GM18508 (cell line): Measurements from ENCODE around the gene PPP3CB.

Experiments used
- ATAC-seq: cut with Tn5 transposase; IDR thresholded peaks from one replicate; pipeline ENCODE4 v1.9.1; 2021; ENCODE audit warnings: moderate number of reproducible peaks; ENCODE audit not compliant: insufficient read depth, unreplicated experiment

PPP3CB gene

GRCh38 chr10:73495884-73496674 lies at the start of gene PPP3CB:
PPP3CB (minus strand) TSS chr10:73496024; CDS start chr10:73495889, 135 bp downstream.
- peak; percentile 23 for ATAC-seq

- no peak for ATAC-seq
These were observed 49.5 kb upstream of the PPP3CB start for GRCh38 chr10:73545357-73545756.

- no peak for ATAC-seq
These were observed 41.9 kb upstream of the PPP3CB start for GRCh38 chr10:73537709-73538108.

- no peak for ATAC-seq
These were observed 41.5 kb upstream of the PPP3CB start for GRCh38 chr10:73537288-73537687.

- ATAC-seq = no peak
These were observed 39.0 kb upstream of the PPP3CB start for GRCh38 chr10:73534857-73535256.

GRCh38 chr10:73529089-73529832 lies 33.4 kb upstream of the PPP3CB start:
- no peak for ATAC-seq

GRCh38 chr10:73522263-73522662 lies 26.4 kb upstream of the PPP3CB start:
- no peak for ATAC-seq

GRCh38 chr10:73519336-73519735 lies 23.5 kb upstream of the PPP3CB start:
- no peak for ATAC-seq

GRCh38 chr10:73517166-73517888 lies 21.5 kb upstream of the PPP3CB start:
- ATAC-seq = no peak

- no peak for ATAC-seq
These were observed 16.5 kb upstream of the PPP3CB start for GRCh38 chr10:73512207-73512743.

GRCh38 chr10:73509695-73510094 lies 13.9 kb upstream of the PPP3CB start:
- ATAC-seq = no peak

GRCh38 chr10:73506491-73506890 lies 10.7 kb upstream of the PPP3CB start:
- ATAC-seq = no peak

GRCh38 chr10:73506074-73506473 lies 10.2 kb upstream of the PPP3CB start:
- no peak for ATAC-seq

- ATAC-seq = no peak
These were observed 7.2 kb upstream of the PPP3CB start for GRCh38 chr10:73503037-73503436.

- ATAC-seq = no peak
These were observed 5.8 kb upstream of the PPP3CB start for GRCh38 chr10:73501651-73502050.

GRCh38 chr10:73497623-73498022 lies 1.8 kb upstream of the PPP3CB start:
- no peak for ATAC-seq

GRCh38 chr10:73495226-73495883 lies 469 bp downstream of the PPP3CB start:
- ATAC-seq = peak; percentile 50

- ATAC-seq = no peak
These were observed 973 bp downstream of the PPP3CB start for GRCh38 chr10:73494877-73495225.

- no peak for ATAC-seq
These were observed 1.6 kb downstream of the PPP3CB start for GRCh38 chr10:73494213-73494612.

- no peak for ATAC-seq
These were observed 2.0 kb downstream of the PPP3CB start for GRCh38 chr10:73493781-73494180.
